HFFc6 (cell line): Measurements from ENCODE around the gene CAPN5. TPM values are rescaled to one million over a fixed set of nuclear protein-coding genes. Genes with fewer than 3 reads are reported as not detected.

Experiments used
- DNase-seq: peaks from one replicate; pipeline ENCODE4 v3.0.0-alpha.2; 2018
- H3K27ac Mint-ChIP-seq: 2 replicates; pipeline ENCODE4 v1.8.0; 2020; ENCODE audit warnings: mild to moderate bottlenecking, mixed read lengths
- H3K27me3 Mint-ChIP-seq: 2 replicates; pipeline ENCODE4 v1.8.0; 2021; ENCODE audit warnings: mild to moderate bottlenecking, moderate library complexity, mixed read lengths; ENCODE audit not compliant: insufficient read depth
- H3K36me3 Mint-ChIP-seq: 2 replicates; pipeline ENCODE4 v1.8.0; 2021; ENCODE audit warnings: low read depth, mixed read lengths
- H3K4me1 Mint-ChIP-seq: 2 replicates; pipeline ENCODE4 v1.8.0; 2020; ENCODE audit warnings: low read depth, mixed read lengths
- H3K4me3 Mint-ChIP-seq: 2 replicates; pipeline ENCODE4 v1.8.0; 2020; ENCODE audit warnings: mild to moderate bottlenecking, moderate library complexity, mixed read lengths
- H3K9me3 Mint-ChIP-seq: 2 replicates; pipeline ENCODE4 v1.8.0; 2020; ENCODE audit warnings: mild to moderate bottlenecking, mixed read lengths
- CTCF ChIP-seq: fragments of 200-600 bp; sonication (generic); IDR thresholded peaks from 2 replicates; pipeline ENCODE4 v1.5.0; 2021; ENCODE audit warnings: antibody characterized with exemption, mild to moderate bottlenecking
- total RNA-seq, 6 experiments: library from RNA; stranded (reverse); fragmentation: NEBNext Ultra II Directional; extraction: Animal tissue kit (Norgen Biotek cat#: 25700); gene quantifications; 2 replicates in 1 of 6; 3 replicates in 5 of 6; pipeline ENCODE4 v1.2.3, GENCODE V29; 2021

Gene CAPN5
- total RNA-seq, 6 experiments from 2014 or later = 20.7 to 32.7 (median 29.0) TPM

GRCh38 chr11:77123591-77123990 lies 56.8 kb downstream of the CAPN5 start:
- TF ChIP-seq CTCF = no peak
- H3K9me3 Mint-ChIP-seq = no peaks in the 10 kb centered on the region
- H3K4me1 Mint-ChIP-seq = peaks cover 11% of the 10 kb centered on the region
- no peak overlapping the region for H3K27ac Mint-ChIP-seq
- no peak for DNase-seq
- H3K36me3 Mint-ChIP-seq = peaks cover 8% of the 10 kb centered on the region; the same call in 1 of the 2 replicates
- H3K27me3 Mint-ChIP-seq = peaks cover 6% of the 10 kb centered on the region
- H3K4me3 Mint-ChIP-seq = no peak overlapping the region

- Mint-ChIP-seq H3K4me3 (no peak overlapping the region), H3K4me1 (peaks cover 11% of the 10 kb centered on the region), H3K9me3 (no peaks in the 10 kb centered on the region), H3K27me3 (peaks cover 6% of the 10 kb centered on the region), H3K27ac (no peak overlapping the region), H3K36me3 (peaks cover 8% of the 10 kb centered on the region; the same call in 1 of the 2 replicates)
- no peak for DNase-seq
- TF ChIP-seq CTCF = no peak
These were observed 57.3 kb downstream of the CAPN5 start for GRCh38 chr11:77124041-77124440.

GRCh38 chr11:77124488-77124887 lies 57.7 kb downstream of the CAPN5 start:
- Mint-ChIP-seq H3K27me3 (peaks cover 6% of the 10 kb centered on the region), H3K27ac (no peak overlapping the region)

GRCh38 chr11:77125191-77125590 lies 58.4 kb downstream of the CAPN5 start:
- Mint-ChIP-seq H3K27ac (no peak overlapping the region), H3K4me1 (peaks cover 11% of the 10 kb centered on the region), H3K4me3 (no peak overlapping the region), H3K27me3 (peaks cover 6% of the 10 kb centered on the region), H3K36me3 (peaks cover 8% of the 10 kb centered on the region; the same call in 1 of the 2 replicates), H3K9me3 (no peaks in the 10 kb centered on the region)
- TF ChIP-seq CTCF = no peak
- no peak for DNase-seq

More at GRCh38 chr11:77124488-77124887, 57.7 kb downstream of the CAPN5 start:
- Mint-ChIP-seq H3K4me1 (peaks cover 11% of the 10 kb centered on the region), H3K9me3 (no peaks in the 10 kb centered on the region), H3K36me3 (peaks cover 8% of the 10 kb centered on the region; the same call in 1 of the 2 replicates), H3K4me3 (no peak overlapping the region)
- TF ChIP-seq CTCF = no peak
- DNase-seq = no peak

- Mint-ChIP-seq H3K36me3 (peaks cover 5% of the 10 kb centered on the region; the same call in 1 of the 2 replicates), H3K9me3 (no peaks in the 10 kb centered on the region), H3K27ac (no peak overlapping the region), H3K27me3 (peaks cover 6% of the 10 kb centered on the region), H3K4me1 (peaks cover 13% of the 10 kb centered on the region), H3K4me3 (no peak overlapping the region)
- no peak for TF ChIP-seq CTCF
- no peak for DNase-seq
These were observed 58.9 kb downstream of the CAPN5 start for GRCh38 chr11:77125695-77126094.
